HCT116 (cell line): ENCODE data around the gene DNAJC7. TPM values are rescaled to one million over a fixed set of nuclear protein-coding genes. Genes with fewer than 3 reads are reported as not detected.

ENCODE experiments used
- ATAC-seq: fragments of 200-7000 bp; cut with Tn5 transposase; 2 replicates; pipeline ENCODE4 v1.9.1; 2020; ENCODE audit warnings: mild to moderate bottlenecking, moderate library complexity
- BruUV-seq: library from RNA; stranded (reverse); fragments of 400-500 nt; replicated peaks from 2 replicates; lab custom pipeline; 2021; lab: Mats Ljungman, UMichigan
- CTCF ChIA-PET: fragments of 300-600 bp; sonication (Branson Sonifier 250); formaldehyde crosslinking; loops from one replicate; lab custom pipeline; 2021; ENCODE audit warnings: antibody characterized with exemption; lab: Charles Lee
- POLR2A ChIA-PET: fragments of 300-600, 350-600 bp; sonication (Branson Sonifier 250); formaldehyde crosslinking; loops from one replicate; lab custom pipeline; 2021; ENCODE audit warnings: antibody characterized with exemption; lab: Charles Lee
- RAD21 ChIA-PET, 2 experiments: fragments of 300-600 bp; sonication (Branson Sonifier 250); formaldehyde crosslinking; loops; one replicate each; lab custom pipeline; 2023; ENCODE audit warnings: low total read pairs in 2 of 2; ENCODE audit not compliant: uncharacterized antibody in 2 of 2, unreplicated experiment in 2 of 2, low non-redundant PET in 1 of 2; lab: Charles Lee
- DNase-seq: peaks from one replicate; pipeline ENCODE4 v3.0.0-alpha.2; 2010; ENCODE audit warnings: low read depth, low spot score
- H2AFZ ChIP-seq: fragments of 200-600 bp; shearing (Covaris generic), sonication (generic); 2 replicates; pipeline ENCODE4 v1.6.1; 2017; ENCODE audit warnings: low read depth, mixed run types, mixed read lengths, antibody characterized with exemption, low read length; ENCODE audit not compliant: poor library complexity, severe bottlenecking
- H3K27ac ChIP-seq: 2 replicates; pipeline ENCODE4 v1.5.1; 2012; ENCODE audit warnings: low read depth, low read length
- H3K27me3 ChIP-seq: fragments of 200-600 bp; sonication (generic); 2 replicates; pipeline ENCODE4 v1.6.1; 2016; ENCODE audit warnings: mixed run types, low read length, mixed read lengths; ENCODE audit not compliant: insufficient read depth
- H3K36me3 ChIP-seq, 2 experiments: fragments of 200-500 bp in 1 of 2; fragments of 200-600 bp in 1 of 2; sonication (Bioruptor generic) in 1 of 2; sonication (generic) in 1 of 2; 2 replicates each; pipeline versions ENCODE4 v1.5.1 to v1.6.1; 2014 to 2016; ENCODE audit warnings: low read length in 2 of 2, inconsistent platforms in 1 of 2, mixed read lengths in 1 of 2, mixed run types in 1 of 2; ENCODE audit not compliant: insufficient read depth in 2 of 2, control insufficient read depth in 1 of 2
- H3K4me1 ChIP-seq, 2 experiments: fragments of 200-600 bp in 1 of 2; sonication (generic) in 1 of 2; 2 replicates each; pipeline versions ENCODE4 v1.5.1 to v1.6.1; 2012 to 2017; ENCODE audit warnings: low read length in 2 of 2, inconsistent platforms in 1 of 2, mild to moderate bottlenecking in 1 of 2, mixed read lengths in 1 of 2, mixed run types in 1 of 2, moderate library complexity in 1 of 2; ENCODE audit not compliant: insufficient read depth in 2 of 2, control insufficient read depth in 1 of 2
- H3K4me2 ChIP-seq: fragments of 200-600 bp; sonication (generic); 2 replicates; pipeline ENCODE4 v1.6.1; 2017; ENCODE audit warnings: mixed run types, low read length, mixed read lengths
- H3K4me3 ChIP-seq, 2 experiments: fragments of 200-600 bp in 1 of 2; sonication (generic) in 1 of 2; replicated peaks in 1 of 2; 2 replicates each; pipeline ENCODE4 v1.5.1; 2011 to 2016; ENCODE audit warnings: low read length in 2 of 2, control low read depth in 1 of 2, low read depth in 1 of 2, mild to moderate bottlenecking in 1 of 2, mixed read lengths in 1 of 2, mixed run types in 1 of 2
- H3K79me2 ChIP-seq: fragments of 200-600 bp; sonication (generic); 2 replicates; pipeline ENCODE4 v1.6.1; 2017; ENCODE audit warnings: mild to moderate bottlenecking, mixed run types, low read length, moderate library complexity, mixed read lengths; ENCODE audit not compliant: insufficient read depth
- H3K9ac ChIP-seq: fragments of 200-600 bp; sonication (generic); 2 replicates; pipeline ENCODE4 v1.6.1; 2016; ENCODE audit warnings: low read length, mixed read lengths
- H3K9me2 ChIP-seq: fragments of 200-600 bp; sonication (generic), shearing (Covaris generic); 2 replicates; pipeline ENCODE4 v1.6.1; 2017; ENCODE audit warnings: mixed run types, mild to moderate bottlenecking, moderate library complexity; ENCODE audit not compliant: insufficient read depth
- H3K9me3 ChIP-seq, 2 experiments: fragments of 200-500 bp in 1 of 2; fragments of 200-600 bp in 1 of 2; sonication (Bioruptor generic) in 1 of 2; sonication (generic) in 1 of 2; 2 replicates each; pipeline ENCODE4 v1.6.1; 2014 to 2017; ENCODE audit warnings: low read length in 2 of 2, mixed read lengths in 2 of 2, inconsistent platforms in 1 of 2, low read depth in 1 of 2, mild to moderate bottlenecking in 1 of 2, mixed run types in 1 of 2, moderate library complexity in 1 of 2; ENCODE audit not compliant: control insufficient read depth in 1 of 2, insufficient read depth in 1 of 2
- H4K20me1 ChIP-seq: fragments of 200-600 bp; sonication (generic), shearing (Covaris generic); 2 replicates; pipeline ENCODE4 v1.6.1; 2017; ENCODE audit warnings: mixed run types, mild to moderate bottlenecking, moderate library complexity; ENCODE audit not compliant: insufficient read depth
- ATF3 ChIP-seq: IDR thresholded peaks from 2 replicates; pipeline ENCODE4 v1.6.1; 2012
- CBX3 ChIP-seq: IDR thresholded peaks from 2 replicates; pipeline ENCODE4 v1.6.1; 2012; ENCODE audit warnings: low read depth
- CTCF ChIP-seq, 3 experiments: fragments of 200-600 bp in 1 of 3; sonication (generic) in 1 of 3; IDR thresholded peaks in 2 of 3; conservative IDR thresholded peaks in 1 of 3; 2 replicates each; pipeline ENCODE4 v1.5.1; 2012 to 2017; ENCODE audit warnings: low read depth in 2 of 3, low read length in 2 of 3, antibody characterized with exemption in 1 of 3, borderline replicate concordance in 1 of 3, control low read depth in 1 of 3, mild to moderate bottlenecking in 1 of 3, mixed read lengths in 1 of 3, mixed run types in 1 of 3, moderate library complexity in 1 of 3; ENCODE audit not compliant: insufficient read depth in 1 of 3
- EGR1 ChIP-seq: IDR thresholded peaks from 2 replicates; pipeline ENCODE4 v1.6.1; 2012; ENCODE audit warnings: low read depth
- ELF1 ChIP-seq: IDR thresholded peaks from 2 replicates; pipeline ENCODE4 v1.6.1; 2012; ENCODE audit warnings: low read depth, borderline replicate concordance
- EZH2 ChIP-seq: fragments of 200-600 bp; sonication (generic); IDR thresholded peaks from 2 replicates; pipeline ENCODE4 v1.6.1; 2017; ENCODE audit warnings: antibody characterized with exemption, mixed run types
- EZH2phosphoT487 ChIP-seq: fragments of 200-600 bp; IDR thresholded peaks from 2 replicates; pipeline ENCODE4 v1.6.1; 2018; ENCODE audit warnings: antibody characterized with exemption, borderline replicate concordance
- JUND ChIP-seq: IDR thresholded peaks from 2 replicates; pipeline ENCODE4 v1.6.1; 2012
- MAX ChIP-seq: IDR thresholded peaks from 2 replicates; pipeline ENCODE4 v1.6.1; 2012
- POLR2A ChIP-seq: IDR thresholded peaks from 2 replicates; pipeline ENCODE4 v1.7.0; 2011; ENCODE audit warnings: borderline replicate concordance; ENCODE audit not compliant: insufficient read depth, insufficient read length; ENCODE audit errors: extremely low read depth
- POLR2AphosphoS5 ChIP-seq: IDR thresholded peaks from 2 replicates; pipeline ENCODE4 v1.6.1; 2011; ENCODE audit warnings: mild to moderate bottlenecking, low read depth, low read length, moderate library complexity
- RAD21 ChIP-seq: IDR thresholded peaks from 2 replicates; pipeline ENCODE4 v1.6.1; 2012; ENCODE audit warnings: low read depth, mild to moderate bottlenecking
- SIN3A ChIP-seq: IDR thresholded peaks from 2 replicates; pipeline ENCODE4 v1.6.1; 2012; ENCODE audit warnings: low read depth
- SP1 ChIP-seq: IDR thresholded peaks from 2 replicates; pipeline ENCODE4 v1.6.1; 2012; ENCODE audit warnings: low read depth
- SRF ChIP-seq: IDR thresholded peaks from 2 replicates; pipeline ENCODE4 v1.6.1; 2012; ENCODE audit warnings: low read depth
- TCF7L2 ChIP-seq: IDR thresholded peaks from 2 replicates; pipeline ENCODE4 v1.7.0; 2011; ENCODE audit warnings: borderline replicate concordance, inconsistent platforms; ENCODE audit not compliant: insufficient read depth, insufficient read length; ENCODE audit errors: extremely low read depth
- ZBTB33 ChIP-seq: IDR thresholded peaks from 2 replicates; pipeline ENCODE4 v1.6.1; 2011; ENCODE audit warnings: mild to moderate bottlenecking, low read length, moderate library complexity; ENCODE audit not compliant: insufficient replicate concordance; ENCODE audit errors: extremely low read depth
- ZFX ChIP-seq: fragments of 450-650 bp; IDR thresholded peaks from 2 replicates; pipeline ENCODE4 v1.6.1; 2017
- ZNF274 ChIP-seq: fragments of 200-500 bp; sonication (Bioruptor generic); IDR thresholded peaks from 2 replicates; pipeline ENCODE4 v1.6.1; 2014; ENCODE audit warnings: mild to moderate bottlenecking, low read depth, low read length, inconsistent platforms
- intact Hi-C: fragments of 100-400 bp; cut with micrococcal nuclease; formaldehyde crosslinking; loops from 2 replicates; pipeline ENCODE4 v1.10.0; 2022
- total RNA-seq: library from RNA; stranded (reverse); gene quantifications from one replicate; pipeline ENCODE4 v1.2.1, GENCODE V29; 2021; ENCODE audit not compliant: unreplicated experiment

The DNAJC7 gene
- total RNA-seq, 1 experiment from 2014 or later = 113 TPM

GRCh38 chr17:41962111-41962510, 55.1 kb downstream of the DNAJC7 start (continued):
- no peak for TF ChIP-seq SRF
- no peak for TF ChIP-seq ELF1
- no peak for TF ChIP-seq EZH2phosphoT487
- TF ChIP-seq JUND = no peak
- TF ChIP-seq EGR1 = no peak
- TF ChIP-seq SIN3A = no peak
- TF ChIP-seq EZH2 = no peak
- TF ChIP-seq POLR2A = no peak
- TF ChIP-seq MAX = no peak
- no peak for TF ChIP-seq RAD21
- no peak for TF ChIP-seq SP1
- no peak for TF ChIP-seq ZNF274
- no peak for TF ChIP-seq CBX3
- TF ChIP-seq ATF3 = no peak
- TF ChIP-seq ZFX = no peak
- TF ChIP-seq POLR2AphosphoS5 = no peak

- BruUV-seq = no TSS peak
- ATAC-seq (peak; percentile 86), DNase-seq (peak; percentile 27)
- ChIA-PET POLR2A (interaction anchor here (0.8 to 1.1 kb wide), 2 partner anchors 29 to 270 kb away, joined by 3 to 4 read pairs; partner anchors contain the start of gene ODAD4), RAD21 (interaction anchor here (0.7 to 1.4 kb wide), 3 partner anchors 29 to 222 kb away, joined by 3 to 4 read pairs (median 4); partner anchors contain the start of gene ODAD4 (in 1 of the 2)), CTCF (interaction anchor here (0.6 to 1.8 kb wide), 5 partner anchors 29 to 264 kb away, joined by 3 to 6 read pairs (median 4); partner anchors contain the start of gene ODAD4)
- no peaks in the 10 kb centered on the region for H3K79me2 ChIP-seq
- H3K27ac ChIP-seq = no peak overlapping the region
- H3K9me3 ChIP-seq = no peaks in the 10 kb centered on the region
- no peaks in the 10 kb centered on the region for H3K9me2 ChIP-seq
- intact Hi-C loops = loop anchor here (5.0 kb wide), 1 partner anchor 143 kb away; no protein-coding TSS in a partner anchor
- no peak overlapping the region for H2AFZ ChIP-seq
- no peaks in the 10 kb centered on the region for H3K36me3 ChIP-seq
- no peaks in the 10 kb centered on the region for H3K4me1 ChIP-seq
- no peak overlapping the region for H3K4me2 ChIP-seq
- no peaks in the 10 kb centered on the region for H4K20me1 ChIP-seq
- H3K9ac ChIP-seq = no peak overlapping the region
- no peak for TF ChIP-seq SRF
- no peak for TF ChIP-seq TCF7L2
- TF ChIP-seq CTCF (IDR thresholded peaks at IDR 0.05 in 2 of 3, conservative IDR thresholded peaks at IDR 0.05 in 1 of 3; ENCODE audit: borderline replicate concordance in 1 of 3, insufficient read depth in 1 of 3, low read depth in 2 of 3, low read length in 2 of 3) = peak; percentile 37 to 46 (median 44); a peak in 5 of 6 replicates
- no peak for TF ChIP-seq ZBTB33
- TF ChIP-seq RAD21 = peak; percentile 81
- H3K27me3 ChIP-seq = no peaks in the 10 kb centered on the region
- H3K4me3 ChIP-seq = no peak overlapping the region
Measured at GRCh38 chr17:41959336-41960095, 57.7 kb downstream of the DNAJC7 start.
